ENCODE results near the gene TAF13.

TAF13 gene

DNA sequence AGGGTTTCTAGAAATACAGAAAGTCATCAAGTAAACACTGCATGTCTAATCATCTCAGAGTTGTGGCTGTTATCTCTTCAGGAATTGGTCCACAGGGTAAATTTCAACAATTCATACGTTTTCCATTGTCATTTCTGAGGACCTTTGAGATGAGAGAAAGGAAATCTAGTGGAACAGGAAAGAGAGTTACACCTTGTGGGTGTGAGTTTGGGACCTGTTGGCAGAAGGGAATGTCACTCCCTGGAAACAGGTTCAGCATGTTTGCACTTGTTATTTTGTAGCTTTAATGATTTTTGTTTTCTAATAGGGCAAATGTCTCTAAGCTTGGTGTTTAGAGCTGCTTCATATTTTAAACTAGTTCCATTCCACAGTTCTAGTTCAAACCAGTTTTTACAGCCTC lies 20.3 kb upstream of the TAF13 start:
- Histone ChIP-seq H3K4me3 (ENCODE audit: low read depth, low read length) (no peak overlapping the region), H3K27ac (no peak overlapping the region), H3K27me3 (replicated peaks) (no peaks in the 10 kb centered on the region), H3K36me3 (replicated peaks) (peaks cover 13% of the 10 kb centered on the region)
- TF ChIP-seq, protein P1, sequence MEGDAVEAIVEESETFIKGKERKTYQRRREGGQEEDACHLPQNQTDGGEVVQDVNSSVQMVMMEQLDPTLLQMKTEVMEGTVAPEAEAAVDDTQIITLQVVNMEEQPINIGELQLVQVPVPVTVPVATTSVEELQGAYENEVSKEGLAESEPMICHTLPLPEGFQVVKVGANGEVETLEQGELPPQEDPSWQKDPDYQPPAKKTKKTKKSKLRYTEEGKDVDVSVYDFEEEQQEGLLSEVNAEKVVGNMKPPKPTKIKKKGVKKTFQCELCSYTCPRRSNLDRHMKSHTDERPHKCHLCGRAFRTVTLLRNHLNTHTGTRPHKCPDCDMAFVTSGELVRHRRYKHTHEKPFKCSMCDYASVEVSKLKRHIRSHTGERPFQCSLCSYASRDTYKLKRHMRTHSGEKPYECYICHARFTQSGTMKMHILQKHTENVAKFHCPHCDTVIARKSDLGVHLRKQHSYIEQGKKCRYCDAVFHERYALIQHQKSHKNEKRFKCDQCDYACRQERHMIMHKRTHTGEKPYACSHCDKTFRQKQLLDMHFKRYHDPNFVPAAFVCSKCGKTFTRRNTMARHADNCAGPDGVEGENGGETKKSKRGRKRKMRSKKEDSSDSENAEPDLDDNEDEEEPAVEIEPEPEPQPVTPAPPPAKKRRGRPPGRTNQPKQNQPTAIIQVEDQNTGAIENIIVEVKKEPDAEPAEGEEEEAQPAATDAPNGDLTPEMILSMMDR (IDR thresholded peaks at IDR 0.05; ENCODE audit: low read depth, low read length, missing control alignments) = no peak
- in situ Hi-C loops (cut with HindIII; ENCODE audit: low pct_ligation_motif_present, low sequenced_read_pairs) = no loop called here
- DNase-seq = no peak

DNA sequence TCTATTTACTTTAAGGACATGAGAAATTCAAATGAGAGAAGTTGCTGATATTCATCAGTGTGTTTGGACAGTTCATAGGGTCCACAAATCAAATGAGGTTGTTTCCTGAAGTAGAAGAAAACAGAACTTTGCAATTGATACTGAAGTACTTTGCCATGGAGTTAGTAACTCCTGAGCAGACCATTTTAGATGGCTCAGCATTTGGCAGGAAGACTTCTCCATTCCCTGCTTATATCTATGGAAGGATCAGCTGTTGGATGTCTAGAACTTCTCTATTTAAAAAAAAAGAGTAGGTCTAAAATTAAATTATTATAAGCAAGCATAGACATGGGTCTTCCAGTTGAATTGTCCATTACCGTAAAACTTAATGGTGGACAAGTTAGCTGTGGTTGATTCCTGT lies 19.8 kb upstream of the TAF13 start:
- Histone ChIP-seq H3K27me3 (replicated peaks) (no peaks in the 10 kb centered on the region), H3K36me3 (replicated peaks) (peaks cover 13% of the 10 kb centered on the region), H3K4me3 (ENCODE audit: low read depth, low read length) (no peak overlapping the region), H3K27ac (no peak overlapping the region)
- in situ Hi-C loops (cut with HindIII; ENCODE audit: low pct_ligation_motif_present, low sequenced_read_pairs) = no loop called here
- TF ChIP-seq, protein P1 (IDR thresholded peaks at IDR 0.05; ENCODE audit: low read depth, low read length, missing control alignments) = no peak
- DNase-seq = no peak

DNA sequence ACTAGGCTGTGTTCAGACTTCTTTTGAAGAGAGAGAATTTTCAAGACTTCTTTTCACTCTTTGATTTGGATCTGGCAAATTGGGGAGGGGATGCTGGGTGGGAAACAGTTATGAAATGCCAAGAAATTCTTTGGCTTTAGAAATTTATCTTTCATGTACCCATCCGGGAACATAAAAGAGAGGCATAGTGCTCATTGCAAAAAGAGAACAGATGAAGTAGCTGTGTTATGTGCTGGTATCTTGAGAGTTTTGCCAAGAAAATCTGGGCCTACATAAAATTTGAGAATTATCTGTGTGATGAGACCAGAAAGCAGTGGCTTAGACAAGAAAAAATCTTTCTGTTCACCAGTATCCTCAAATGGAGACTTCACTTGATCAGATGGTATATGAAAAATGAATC lies 19.1 kb upstream of the TAF13 start:
- Histone ChIP-seq H3K4me3 (ENCODE audit: low read depth, low read length) (no peak overlapping the region), H3K36me3 (replicated peaks) (peaks cover 13% of the 10 kb centered on the region), H3K27ac (no peak overlapping the region), H3K27me3 (replicated peaks) (no peaks in the 10 kb centered on the region)
- DNase-seq = no peak
- TF ChIP-seq, protein P1 (IDR thresholded peaks at IDR 0.05; ENCODE audit: low read depth, low read length, missing control alignments) = no peak
- in situ Hi-C loops (cut with HindIII; ENCODE audit: low pct_ligation_motif_present, low sequenced_read_pairs) = no loop called here

DNA sequence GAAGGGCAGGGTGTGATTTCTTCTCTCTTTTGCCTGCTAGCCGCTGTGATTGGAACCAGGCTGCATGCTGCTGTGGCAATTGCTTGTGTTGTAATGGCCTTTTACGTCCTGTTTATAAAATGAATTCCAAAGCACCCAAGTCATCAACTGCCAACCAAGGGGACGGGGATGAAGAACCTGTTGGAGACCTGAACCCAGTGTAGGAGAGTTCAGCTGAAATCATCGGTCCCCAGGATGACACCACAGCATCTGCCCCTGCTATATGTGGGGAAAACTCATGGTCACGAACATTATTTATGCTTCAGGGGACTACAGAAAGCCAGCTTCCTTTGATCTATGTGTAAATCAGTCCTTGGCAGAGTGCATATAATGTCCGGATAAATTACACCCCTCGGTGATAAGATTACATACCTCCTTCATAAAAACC lies 18.6 kb upstream of the TAF13 start:
- Histone ChIP-seq H3K4me3 (ENCODE audit: low read depth, low read length) (no peak overlapping the region), H3K27me3 (replicated peaks) (no peaks in the 10 kb centered on the region), H3K36me3 (replicated peaks) (peaks cover 13% of the 10 kb centered on the region), H3K27ac (peak overlapping the region; percentile 16)
- TF ChIP-seq, protein P1 (IDR thresholded peaks at IDR 0.05; ENCODE audit: low read depth, low read length, missing control alignments) = no peak
- no peak for DNase-seq
- in situ Hi-C loops (cut with HindIII; ENCODE audit: low pct_ligation_motif_present, low sequenced_read_pairs) = no loop called here

DNA sequence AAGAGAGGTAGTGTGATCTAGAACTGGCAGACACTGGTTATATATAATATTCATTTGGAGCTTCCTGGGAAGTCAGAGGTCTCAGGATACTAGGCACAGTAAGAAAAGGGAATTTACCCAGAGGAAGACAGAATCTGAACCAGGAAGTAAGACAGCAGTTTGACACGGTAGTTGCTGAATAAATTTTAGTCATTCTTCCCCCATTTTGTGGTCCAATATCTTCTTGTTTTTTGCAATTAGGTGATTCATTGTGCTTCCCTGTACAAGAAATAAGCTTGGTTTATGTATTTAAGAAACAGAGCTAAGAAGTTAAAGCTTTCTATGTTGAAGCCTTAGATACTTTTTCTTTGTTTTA lies 16.0 kb upstream of the TAF13 start:
- Histone ChIP-seq H3K36me3 (replicated peaks) (peaks cover 13% of the 10 kb centered on the region), H3K27ac (peak overlapping the region; percentile 96), H3K4me3 (ENCODE audit: low read depth, low read length) (peak overlapping the region; percentile 94), H3K27me3 (replicated peaks) (no peaks in the 10 kb centered on the region)
- DNase-seq = no peak
- TF ChIP-seq, protein P1 (IDR thresholded peaks at IDR 0.05; ENCODE audit: low read depth, low read length, missing control alignments) = no peak
- in situ Hi-C loops (cut with HindIII; ENCODE audit: low pct_ligation_motif_present, low sequenced_read_pairs) = no loop called here

DNA sequence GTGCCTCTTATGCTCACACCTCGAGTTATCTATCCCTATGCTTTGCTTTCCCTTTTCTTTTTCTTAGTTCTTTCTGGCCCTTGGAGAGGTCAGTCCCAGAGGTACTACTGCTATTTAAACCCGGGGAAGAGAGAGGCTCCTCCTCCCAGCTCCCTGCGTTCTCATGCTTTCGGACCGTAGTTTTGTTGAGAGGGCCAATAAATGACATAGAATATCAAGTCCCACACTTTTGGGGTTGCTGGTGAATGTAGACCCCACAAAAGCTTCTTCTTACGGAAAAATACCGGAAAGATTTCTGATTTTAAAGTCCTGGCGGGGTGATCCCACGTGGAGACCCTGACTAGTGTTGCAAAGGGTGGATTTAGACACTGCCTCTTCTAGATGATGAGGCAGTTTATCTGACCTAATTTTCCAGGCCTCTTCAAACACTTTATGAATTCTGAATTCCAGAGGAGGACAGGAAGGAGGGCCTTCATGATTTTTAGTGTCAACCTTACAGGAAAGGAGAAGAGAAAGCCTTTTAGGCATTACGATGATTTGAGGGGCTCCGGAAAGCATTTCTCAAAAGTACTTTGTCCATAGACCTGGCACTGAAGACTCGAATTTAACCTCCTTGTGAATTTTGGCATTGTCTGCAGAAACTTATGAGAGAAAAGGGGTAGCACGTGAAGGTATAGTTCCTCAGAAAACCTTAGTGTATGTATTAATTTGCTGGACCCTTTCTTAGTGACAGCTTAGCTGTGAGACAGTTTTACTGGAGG lies 15.5 kb upstream of the TAF13 start:
- peak; percentile 54 for DNase-seq
- in situ Hi-C loops (cut with HindIII; ENCODE audit: low pct_ligation_motif_present, low sequenced_read_pairs) = no loop called here
- no peaks in the 10 kb centered on the region for H3K27me3 ChIP-seq (replicated peaks)
- TF ChIP-seq, protein P1 (IDR thresholded peaks at IDR 0.05; ENCODE audit: low read depth, low read length, missing control alignments) = no peak
- H3K27ac ChIP-seq = peak overlapping the region; percentile 96
- H3K36me3 ChIP-seq (replicated peaks) = peaks cover 13% of the 10 kb centered on the region
- peak overlapping the region; percentile 94 for H3K4me3 ChIP-seq (ENCODE audit: low read depth, low read length)
